ENCODE results near the gene CPLX3. TPM values are rescaled to one million over a fixed set of nuclear protein-coding genes. Genes with fewer than 3 reads are reported as not detected.
A peak's percentile ranks its signal among the peaks of the same experiment; 100 is the strongest.

The CPLX3 gene
- total and polyA plus RNA-seq, 10 of the 15 experiments (the other 5 are each of a cell fraction or from before 2014, with no cell fraction given): 0.02 to 0.04 TPM; not detected in 8

DNA sequence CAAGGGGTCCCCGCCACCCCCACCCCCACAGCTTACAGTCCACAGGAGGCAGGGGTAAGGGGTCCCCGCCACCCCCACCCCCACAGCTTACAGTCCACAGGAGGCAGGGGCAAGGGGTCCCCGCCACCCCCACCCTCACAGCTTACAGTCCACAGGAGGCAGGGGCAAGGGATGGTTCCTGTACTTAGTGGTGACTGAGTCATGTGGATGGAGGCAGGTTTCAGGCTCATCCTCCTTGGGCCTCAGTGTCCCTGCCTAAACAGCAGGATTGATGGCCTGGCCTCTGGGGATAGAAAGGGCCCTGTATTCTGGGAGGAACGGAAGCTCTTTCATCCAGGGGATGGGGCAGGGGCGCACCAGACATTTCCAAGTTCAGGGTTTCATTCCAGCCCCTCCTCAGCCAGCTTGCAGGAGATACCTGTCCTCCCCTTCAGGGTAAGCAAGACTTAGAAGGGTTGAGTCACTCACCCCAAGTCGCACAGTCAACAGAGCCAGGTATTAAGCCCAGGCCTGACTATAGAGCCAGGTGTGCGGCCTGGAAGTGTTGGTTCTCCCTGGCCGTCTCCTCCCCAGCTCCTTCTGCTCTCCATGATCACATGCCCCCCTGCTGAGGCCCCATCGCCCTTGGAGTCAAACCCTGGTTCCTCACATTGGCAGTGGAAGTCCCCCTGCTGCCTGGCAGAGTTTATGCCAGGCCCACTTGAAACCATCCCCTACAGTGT is 32.0 kb upstream of the CPLX3 start:
- H3K9me3 ChIP-seq (replicated peaks; ENCODE audit: control insufficient read depth, insufficient read depth, low read length): no peaks in the 10 kb centered on the region
- ChIA-PET POLR2A (interaction anchor here (1.0 to 14.2 kb wide), 3 partner anchors 18 to 112 kb away, joined by 5 to 602 read pairs (median 6); partner anchors contain the start of genes CSK and FAM219B), CTCF (interaction anchor here (0.6 to 25.9 kb wide), 10 partner anchors 5 to 171 kb away, joined by 3 to 1288 read pairs (median 6); partner anchors contain the start of genes CSK and ULK3), SMC1A (ENCODE audit: uncharacterized antibody, unreplicated experiment) (interaction anchor here (0.9 to 15.7 kb wide), 7 partner anchors 5 to 217 kb away, joined by 3 to 811 read pairs (median 7); partner anchors contain the start of gene CSK), RAD21 (ENCODE audit: unreplicated experiment) (interaction anchor here (0.9 to 22.9 kb wide), 7 partner anchors 8 to 410 kb away, joined by 3 to 1186 read pairs (median 5); partner anchors contain the start of gene CSK)
- no peak for DNase-seq (ENCODE audit: low read depth, low spot score)
- ATAC-seq: no peak
- H3K4me3 ChIP-seq: no peak overlapping the region
- H3K9ac ChIP-seq (ENCODE audit: control insufficient read depth, insufficient read depth, low read length): no peak overlapping the region
- no peak for TF ChIP-seq NFXL1 (IDR thresholded peaks at IDR 0.05; ENCODE audit: borderline replicate concordance)
- H3K36me3 ChIP-seq (ENCODE audit: control insufficient read depth in 2 of 2, insufficient read depth in 2 of 2, low read length in 1 of 2): peaks cover 25 to 34% of the 10 kb centered on the region in 2 experiments; a peak in 3 of 4 replicates
- peaks cover 67% of the 10 kb centered on the region for H3K4me1 ChIP-seq (ENCODE audit: control insufficient read depth, insufficient read depth, low read length)
- WGBS (ENCODE audit: insufficient coverage, insufficient replicate concordance, low lambda C conversion rate, missing lambda C conversion rate): 81% methylated on average over 7 of the region's 9 CpGs
- FAIRE-seq: no peak
- H3K4me2 ChIP-seq (ENCODE audit: control insufficient read depth, insufficient read depth): no peak overlapping the region
- intact Hi-C loops (cut with micrococcal nuclease; ENCODE audit: unreplicated experiment): no loop called here
- no peaks in the 10 kb centered on the region for H3K27me3 ChIP-seq (replicated peaks in 1 of 2; ENCODE audit: control insufficient read depth in 2 of 2, insufficient read depth in 2 of 2, low read length in 1 of 2)
- no peak overlapping the region for H3K27ac ChIP-seq (ENCODE audit: control insufficient read depth, insufficient read depth)
- H4K20me1 ChIP-seq (ENCODE audit: control insufficient read depth, insufficient read depth): peaks cover 6% of the 10 kb centered on the region; the same call in 1 of the 2 replicates
- no peak overlapping the region for H2AFZ ChIP-seq (ENCODE audit: control insufficient read depth, low read depth, low read length)
- H3K79me2 ChIP-seq (ENCODE audit: control insufficient read depth, insufficient read depth, low read length): peaks cover 88% of the 10 kb centered on the region
- BruUV-seq (replicated peaks): no TSS peak
- in situ Hi-C loops (cut with MboI): no loop called here

GRCh38 chr15:74794970-74795349 is 31.5 kb upstream of the CPLX3 start:
- Histone ChIP-seq H3K4me2 (ENCODE audit: control insufficient read depth, insufficient read depth) (no peak overlapping the region), H3K9ac (ENCODE audit: control insufficient read depth, insufficient read depth, low read length) (no peak overlapping the region), H3K9me3 (replicated peaks; ENCODE audit: control insufficient read depth, insufficient read depth, low read length) (no peaks in the 10 kb centered on the region), H2AFZ (ENCODE audit: control insufficient read depth, low read depth, low read length) (no peak overlapping the region), H4K20me1 (ENCODE audit: control insufficient read depth, insufficient read depth) (peaks cover 6% of the 10 kb centered on the region; the same call in 1 of the 2 replicates), H3K36me3 (ENCODE audit: control insufficient read depth in 2 of 2, insufficient read depth in 2 of 2, low read length in 1 of 2) (peaks cover 25 to 39% of the 10 kb centered on the region in 2 experiments; a peak in 3 of 4 replicates), H3K79me2 (ENCODE audit: control insufficient read depth, insufficient read depth, low read length) (peaks cover 86% of the 10 kb centered on the region), H3K27ac (ENCODE audit: control insufficient read depth, insufficient read depth) (no peak overlapping the region), H3K4me1 (ENCODE audit: control insufficient read depth, insufficient read depth, low read length) (peaks cover 67% of the 10 kb centered on the region), H3K27me3 (replicated peaks in 1 of 2; ENCODE audit: control insufficient read depth in 2 of 2, insufficient read depth in 2 of 2, low read length in 1 of 2) (no peaks in the 10 kb centered on the region), H3K4me3 (no peak overlapping the region)
- in situ Hi-C loops (cut with MboI) (no loop called here), intact Hi-C loops (cut with micrococcal nuclease; ENCODE audit: unreplicated experiment) (no loop called here)
- ChIA-PET RAD21 (ENCODE audit: unreplicated experiment) (interaction anchor here (2.2 to 22.9 kb wide), 2 partner anchors 15 to 107 kb away, joined by 7 to 1186 read pairs; partner anchors contain the start of gene CSK), SMC1A (ENCODE audit: uncharacterized antibody, unreplicated experiment) (interaction anchor here (2.2 to 15.7 kb wide), 3 partner anchors 6 to 18 kb away, joined by 7 to 811 read pairs (median 74); partner anchors contain the start of gene CSK), POLR2A (interaction anchor here (14.2 kb wide), 1 partner anchor 18 kb away, joined by 602 read pairs; the partner anchor contains the start of gene CSK), CTCF (interaction anchor here (1.3 to 25.9 kb wide), 4 partner anchors 6 to 107 kb away, joined by 3 to 1288 read pairs (median 66); partner anchors contain the start of gene CSK)
- DNase-seq (ENCODE audit: low read depth, low spot score) (no peak), ATAC-seq (no peak), FAIRE-seq (no peak)
- WGBS (ENCODE audit: insufficient coverage, insufficient replicate concordance, low lambda C conversion rate, missing lambda C conversion rate): 76% methylated on average over 9 of the region's 9 CpGs
- peak; percentile 15; the same call in 1 of the 2 replicates for TF ChIP-seq POLR2A (IDR thresholded peaks at IDR 0.05; ENCODE audit: low read depth, low read length)
- TF ChIP-seq TCF12 (IDR thresholded peaks at IDR 0.05; ENCODE audit: low read depth, low read length): no peak
- TF ChIP-seq KAT2A (conservative IDR thresholded peaks at IDR 0.05; ENCODE audit: control insufficient read depth, low read depth, low read length): no peak
- TF ChIP-seq ZNF384 (IDR thresholded peaks at IDR 0.05; ENCODE audit: borderline replicate concordance, low read depth, low read length): no peak
- TF ChIP-seq E2F8 (IDR thresholded peaks at IDR 0.05; ENCODE audit: low read depth, partially characterized antibody): no peak
- TF ChIP-seq MYB (IDR thresholded peaks at IDR 0.05; ENCODE audit: borderline replicate concordance, low read depth, low read length): no peak
- TF ChIP-seq MEF2A (IDR thresholded peaks at IDR 0.05; ENCODE audit: insufficient read depth, low read depth, low read length): no peak
- BruUV-seq (replicated peaks): no TSS peak

All from GM12878 (cell line).